Activated CD4-positive, alpha-beta T cell treated with anti-CD3 and anti-CD28 coated beads, Interleukin-10, Interleukin-2, amounts not matched to agents 100 ng/mL and 50 ng/mL, durations not matched to agents 16 hours and 8 hours (primary cell): ENCODE measurements around the gene SRGAP3.

Experiments
- DNase-seq: peaks from one replicate; pipeline ENCODE4 v3.0.0-alpha.2; 2020

The SRGAP3 gene

GRCh38 chr3:9223672-9224071 is 25.8 kb downstream of the SRGAP3 start:
- no peak for DNase-seq

GRCh38 chr3:9222956-9223639 is 26.3 kb downstream of the SRGAP3 start:
- no peak for DNase-seq

- peak; percentile 23 for DNase-seq
These were observed 27.4 kb downstream of the SRGAP3 start for GRCh38 chr3:9222049-9222448.

GRCh38 chr3:9218514-9218846 is 31.0 kb downstream of the SRGAP3 start:
- no peak for DNase-seq

- no peak for DNase-seq
These were observed 31.5 kb downstream of the SRGAP3 start for GRCh38 chr3:9217784-9218513.

GRCh38 chr3:9216736-9217135 is 32.7 kb downstream of the SRGAP3 start:
- no peak for DNase-seq

- no peak for DNase-seq
These were observed 34.8 kb downstream of the SRGAP3 start for GRCh38 chr3:9214599-9214998.

- DNase-seq: no peak
These were observed 35.3 kb downstream of the SRGAP3 start for GRCh38 chr3:9214185-9214584.

GRCh38 chr3:9213019-9213634 is 36.3 kb downstream of the SRGAP3 start:
- DNase-seq: no peak

- no peak for DNase-seq
These were observed 38.1 kb downstream of the SRGAP3 start for GRCh38 chr3:9211155-9211950.

GRCh38 chr3:9209777-9210176 is 39.7 kb downstream of the SRGAP3 start:
- DNase-seq: no peak

- no peak for DNase-seq
These were observed 40.8 kb downstream of the SRGAP3 start for GRCh38 chr3:9208605-9209152.

- DNase-seq: no peak
These were observed 42.2 kb downstream of the SRGAP3 start for GRCh38 chr3:9207116-9207763.

GRCh38 chr3:9206287-9206686 is 43.2 kb downstream of the SRGAP3 start:
- no peak for DNase-seq

GRCh38 chr3:9205345-9206143 is 43.9 kb downstream of the SRGAP3 start:
- DNase-seq: no peak

GRCh38 chr3:9204253-9204992 is 45.0 kb downstream of the SRGAP3 start:
- DNase-seq: no peak

- no peak for DNase-seq
These were observed 46.1 kb downstream of the SRGAP3 start for GRCh38 chr3:9203317-9203716.

GRCh38 chr3:9202546-9202945 is 46.9 kb downstream of the SRGAP3 start:
- DNase-seq: no peak

- no peak for DNase-seq
These were observed 47.5 kb downstream of the SRGAP3 start for GRCh38 chr3:9201955-9202354.

GRCh38 chr3:9201266-9201665 is 48.2 kb downstream of the SRGAP3 start:
- DNase-seq: no peak

GRCh38 chr3:9199775-9200174 is 49.7 kb downstream of the SRGAP3 start:
- DNase-seq: no peak
